Fibroblast of villous mesenchyme (primary cell): ENCODE data around the gene HBE1. TPM values are rescaled to one million over a fixed set of nuclear protein-coding genes. Genes with fewer than 3 reads are reported as not detected.
"Not testable (repeated sequence)": the region's sequence is repeated elsewhere in the genome, so short reads cannot be mapped to it uniquely, and the experiment has no call there.

Experiments
- DNase-seq: peaks from one replicate; pipeline ENCODE4 v3.0.0-alpha.2; 2010; ENCODE audit warnings: low read depth
- H3K4me3 ChIP-seq: 2 replicates; pipeline ENCODE4 v1.5.1; 2011; ENCODE audit warnings: low read depth, mild to moderate bottlenecking, low read length
- total RNA-seq: library from RNA; depleted of rRNA; stranded (reverse); fragments of >200 nt; gene quantifications from 2 replicates; pipeline ENCODE4 v1.2.3, GENCODE V29; 2012
- TF ChIP-seq, protein P1 (sequence below): IDR thresholded peaks from 2 replicates; pipeline ENCODE4 v1.5.1; 2012; ENCODE audit warnings: low read depth, mild to moderate bottlenecking, low read length; ENCODE audit not compliant: insufficient read depth

HBE1 gene
- 0.97 and 1.7 TPM in 2 replicates for total RNA-seq

DNA sequence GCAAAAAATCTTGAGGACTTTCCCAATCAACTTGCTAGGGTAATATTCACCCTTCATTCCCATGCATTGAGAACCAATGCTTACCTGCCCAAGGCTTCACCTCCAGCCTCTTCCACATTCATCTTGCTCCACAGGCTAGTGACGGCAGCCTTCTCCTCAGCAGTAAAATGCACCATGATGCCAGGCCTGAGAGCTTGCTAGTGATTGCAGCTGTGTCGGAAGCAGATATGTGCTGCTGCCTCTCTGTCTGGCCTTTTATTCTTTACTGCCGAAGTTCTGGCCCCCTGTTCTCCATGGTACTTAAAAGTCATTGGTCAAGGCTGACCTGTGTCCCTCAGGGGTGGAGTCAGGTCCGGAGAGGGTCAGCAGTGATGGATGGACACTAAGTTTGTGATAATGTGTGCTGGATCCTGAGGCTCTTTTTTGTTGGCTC lies at the start of gene HBE1:
TSS of gene HBE1 (minus strand) at position 231 of the 433 bp plus-strand sequence. CDS start at position 176, 55 bp downstream.
- DNase-seq = no peak
- no peak within 1 kb of the TSS for H3K4me3 ChIP-seq
- TF ChIP-seq, protein P1, sequence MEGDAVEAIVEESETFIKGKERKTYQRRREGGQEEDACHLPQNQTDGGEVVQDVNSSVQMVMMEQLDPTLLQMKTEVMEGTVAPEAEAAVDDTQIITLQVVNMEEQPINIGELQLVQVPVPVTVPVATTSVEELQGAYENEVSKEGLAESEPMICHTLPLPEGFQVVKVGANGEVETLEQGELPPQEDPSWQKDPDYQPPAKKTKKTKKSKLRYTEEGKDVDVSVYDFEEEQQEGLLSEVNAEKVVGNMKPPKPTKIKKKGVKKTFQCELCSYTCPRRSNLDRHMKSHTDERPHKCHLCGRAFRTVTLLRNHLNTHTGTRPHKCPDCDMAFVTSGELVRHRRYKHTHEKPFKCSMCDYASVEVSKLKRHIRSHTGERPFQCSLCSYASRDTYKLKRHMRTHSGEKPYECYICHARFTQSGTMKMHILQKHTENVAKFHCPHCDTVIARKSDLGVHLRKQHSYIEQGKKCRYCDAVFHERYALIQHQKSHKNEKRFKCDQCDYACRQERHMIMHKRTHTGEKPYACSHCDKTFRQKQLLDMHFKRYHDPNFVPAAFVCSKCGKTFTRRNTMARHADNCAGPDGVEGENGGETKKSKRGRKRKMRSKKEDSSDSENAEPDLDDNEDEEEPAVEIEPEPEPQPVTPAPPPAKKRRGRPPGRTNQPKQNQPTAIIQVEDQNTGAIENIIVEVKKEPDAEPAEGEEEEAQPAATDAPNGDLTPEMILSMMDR = no peak

DNA sequence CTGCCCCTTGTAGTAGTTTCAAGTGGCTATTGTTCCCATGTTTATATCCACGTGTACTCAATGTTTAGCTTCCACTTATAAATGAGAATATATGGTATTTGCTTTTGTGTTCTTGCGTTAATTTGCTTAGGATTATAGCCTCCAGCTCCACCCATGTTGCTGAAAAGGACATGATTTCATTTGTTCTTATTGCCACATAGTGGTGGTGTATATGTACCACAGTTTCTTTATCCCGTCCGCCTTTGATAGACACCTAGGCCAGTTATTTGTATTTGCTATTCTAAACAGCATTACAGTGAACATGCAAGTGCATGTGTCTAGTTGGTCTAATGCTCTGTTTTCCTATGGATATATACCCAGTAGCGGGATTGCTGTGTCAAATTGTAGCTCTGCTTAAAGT lies 47.5 kb upstream of the HBE1 start:
- TF ChIP-seq, protein P1 = no peak
- no peak overlapping the region for H3K4me3 ChIP-seq
- no peak for DNase-seq

DNA sequence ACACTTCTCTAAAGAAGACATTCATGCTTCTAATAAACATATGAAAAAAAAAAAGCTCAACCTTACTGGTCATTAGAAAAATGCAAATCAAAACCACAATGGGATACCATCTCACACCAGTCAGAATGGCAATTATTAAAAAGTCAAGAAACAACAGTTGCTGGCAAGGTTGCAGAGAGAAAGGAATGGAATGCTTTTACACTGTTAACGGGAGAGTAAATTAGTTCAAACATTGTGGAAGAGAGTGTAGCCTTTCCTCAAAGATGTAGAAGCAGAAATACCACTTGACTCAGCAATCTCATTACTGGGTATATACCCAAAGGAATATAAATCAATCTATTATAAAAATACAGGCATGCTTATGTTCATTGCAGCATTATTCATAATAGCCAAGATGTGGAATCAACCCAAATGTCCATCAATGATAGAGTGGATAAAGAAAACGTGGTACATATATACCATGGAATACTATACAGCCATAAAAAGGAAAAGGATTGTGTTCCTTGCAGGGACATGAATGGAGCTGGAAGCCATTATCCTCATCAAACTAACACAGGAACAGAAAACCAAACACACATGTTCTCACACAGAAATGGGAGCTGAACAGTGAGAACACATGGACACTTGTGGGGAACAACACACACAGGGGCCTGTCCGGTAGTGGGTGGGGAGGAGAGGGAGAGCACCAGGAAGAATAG lies 43.7 kb upstream of the HBE1 start:
- H3K4me3 ChIP-seq, DNase-seq: not testable (repeated sequence)

DNA sequence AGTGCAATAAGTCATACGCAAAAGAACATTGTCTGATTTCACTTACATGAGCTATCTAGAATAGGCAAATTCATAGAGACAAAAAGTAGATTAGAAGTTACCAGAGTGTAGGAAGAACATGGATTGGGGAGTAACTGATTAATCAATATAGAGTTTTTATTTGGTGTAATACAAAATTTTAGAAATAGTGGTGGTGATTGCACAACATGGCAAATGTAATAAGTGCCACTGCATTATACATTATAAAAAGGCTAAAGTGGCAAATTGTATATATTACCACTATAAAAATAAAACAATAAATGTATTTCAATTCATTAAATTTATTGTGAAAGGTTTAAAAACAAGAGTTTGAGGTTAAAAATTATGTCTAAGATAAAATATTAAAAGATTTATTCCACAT lies 40.7 kb upstream of the HBE1 start:
- TF ChIP-seq, protein P1 = no peak
- DNase-seq = no peak
- H3K4me3 ChIP-seq = no peak overlapping the region

DNA sequence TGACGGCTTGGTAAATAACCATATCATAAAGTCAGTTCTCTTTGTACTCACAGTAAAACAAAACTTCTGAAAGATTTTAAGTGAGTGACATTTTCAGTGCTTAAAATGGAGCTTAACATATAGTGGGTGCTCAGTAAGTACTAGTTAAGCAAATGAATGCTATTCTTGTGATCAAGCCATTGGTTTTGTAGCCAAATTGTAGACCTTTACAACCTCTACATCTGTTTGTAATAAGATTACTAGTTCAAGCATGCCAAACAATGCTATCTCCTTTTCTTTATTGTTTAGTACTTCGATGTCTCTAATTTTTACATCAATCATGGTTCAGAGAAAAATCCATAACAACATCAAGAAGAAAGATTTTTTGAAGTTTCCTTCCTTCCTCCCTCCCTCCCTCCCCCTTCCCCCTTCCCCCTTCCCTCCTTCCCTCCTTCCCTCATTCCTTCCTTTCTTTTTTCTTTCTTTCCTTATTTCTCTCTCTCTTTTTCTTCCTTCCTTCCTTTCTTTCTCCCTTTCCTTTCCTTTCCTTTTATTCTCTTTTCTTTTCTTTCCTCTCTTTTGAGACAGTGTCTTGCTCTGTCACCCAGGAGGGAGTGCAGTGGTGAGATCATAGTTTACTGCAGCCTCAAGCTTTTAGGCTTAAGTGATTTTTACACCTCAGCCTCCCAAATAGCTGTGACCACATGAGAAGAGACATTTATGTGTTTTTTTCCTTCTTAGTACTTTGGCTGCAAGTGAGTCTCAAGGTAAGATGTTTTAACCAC lies 37.7 kb upstream of the HBE1 start:
- no peak overlapping the region for H3K4me3 ChIP-seq
- TF ChIP-seq, protein P1 = no peak
- DNase-seq = no peak

DNA sequence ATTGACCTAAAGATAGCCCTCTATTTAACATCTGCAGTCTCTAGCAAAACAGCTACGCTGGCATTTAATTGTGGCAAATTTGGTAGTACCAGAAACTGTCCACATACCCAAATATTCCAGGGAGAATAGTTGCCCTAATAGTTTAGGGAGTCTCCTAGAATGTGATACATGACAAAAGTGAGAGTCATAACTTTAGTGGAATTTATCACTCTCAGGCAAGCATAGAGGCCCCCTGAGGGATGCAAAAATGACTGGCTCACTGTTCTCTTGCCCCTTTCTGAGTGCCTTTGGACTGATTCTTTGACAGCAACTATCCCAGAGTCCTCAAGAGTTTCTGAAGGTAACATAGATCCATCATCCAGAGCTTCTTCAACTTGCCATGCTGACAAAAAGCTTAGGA lies 34.3 kb upstream of the HBE1 start:
- no peak overlapping the region for H3K4me3 ChIP-seq
- TF ChIP-seq, protein P1 = no peak
- DNase-seq = no peak

DNA sequence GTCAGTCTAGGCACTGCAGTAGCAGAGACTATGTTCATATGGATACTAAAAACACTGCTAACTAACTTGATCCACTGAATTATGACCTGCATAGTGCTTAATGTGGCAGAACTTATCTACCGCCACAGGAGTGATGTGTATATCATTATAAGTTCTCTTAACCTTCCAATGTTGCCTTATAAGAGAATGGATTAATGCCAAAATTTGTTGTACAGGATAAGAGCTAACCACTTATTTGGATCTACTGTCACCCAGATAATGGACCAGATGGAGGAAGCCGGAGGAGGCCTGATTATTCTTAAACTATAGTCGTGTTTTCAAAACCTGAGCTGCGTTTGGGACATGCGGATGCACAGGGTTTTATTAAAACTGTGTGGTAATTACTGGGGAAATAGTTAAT lies 33.9 kb upstream of the HBE1 start:
- DNase-seq = no peak
- TF ChIP-seq, protein P1 = no peak
- H3K4me3 ChIP-seq = no peak overlapping the region
